GM19372 (cell line): ENCODE results near the gene P4HA2.

ENCODE experiments used
- ATAC-seq: cut with Tn5 transposase; IDR thresholded peaks from one replicate; pipeline ENCODE4 v1.9.1; 2021; ENCODE audit warnings: mild to moderate bottlenecking, low read depth, moderate library complexity; ENCODE audit not compliant: unreplicated experiment

P4HA2 gene

GRCh38 chr5:132227485-132228240 is at the start of gene P4HA2:
TSS of gene P4HA2 (minus strand) at chr5:132227853. CDS start at chr5:132218626, 9,227 bp downstream.
- peak; percentile 91 for ATAC-seq

GRCh38 chr5:132277256-132277655 is 49.6 kb upstream of the P4HA2 start:
- ATAC-seq, result no peak

GRCh38 chr5:132275367-132276220 is 47.9 kb upstream of the P4HA2 start:
- no peak for ATAC-seq

GRCh38 chr5:132274050-132274792 is 46.6 kb upstream of the P4HA2 start:
- no peak for ATAC-seq

- no peak for ATAC-seq
Observed at GRCh38 chr5:132273631-132274030, 46.0 kb upstream of the P4HA2 start.

GRCh38 chr5:132272311-132273210 is 44.9 kb upstream of the P4HA2 start:
- ATAC-seq, result no peak

- no peak for ATAC-seq
Observed at GRCh38 chr5:132271251-132272246, 43.9 kb upstream of the P4HA2 start.

- no peak for ATAC-seq
Observed at GRCh38 chr5:132270706-132271105, 43.1 kb upstream of the P4HA2 start.

GRCh38 chr5:132270335-132270665 is 42.6 kb upstream of the P4HA2 start:
- ATAC-seq, result no peak

GRCh38 chr5:132269635-132270334 is 42.1 kb upstream of the P4HA2 start:
- ATAC-seq, result no peak

- ATAC-seq, result peak; percentile 46
Observed at GRCh38 chr5:132268769-132269551, 41.3 kb upstream of the P4HA2 start.

- ATAC-seq, result no peak
Observed at GRCh38 chr5:132267931-132268768, 40.5 kb upstream of the P4HA2 start.

GRCh38 chr5:132267166-132267739 is 39.6 kb upstream of the P4HA2 start:
- no peak for ATAC-seq

GRCh38 chr5:132266836-132267160 is 39.1 kb upstream of the P4HA2 start:
- no peak for ATAC-seq

GRCh38 chr5:132266031-132266835 is 38.6 kb upstream of the P4HA2 start:
- no peak for ATAC-seq
